ENCODE results near the gene ZFR2. TPM values are rescaled to one million over a fixed set of nuclear protein-coding genes. Genes with fewer than 3 reads are reported as not detected.

The ZFR2 gene
- total and polyA plus RNA-seq, 2 of the 8 experiments (the other 6 are each of a cell fraction or from before 2014, with no cell fraction given) = 14.5 to 28.4 TPM

GRCh38 chr19:3782903-3783302, 85.9 kb downstream of the ZFR2 start:
- no peak overlapping the region for H2BK12ac ChIP-seq (ENCODE audit: low read depth, low read length)
- H3K56ac ChIP-seq (replicated peaks; ENCODE audit: insufficient read length, low read depth, low read length) = no peak overlapping the region
- 92% methylated on average over 13 of the region's 13 CpGs; no CpG with 5 or more reads in 1 of the 2 experiments for WGBS, 2 experiments (ENCODE audit: extremely low coverage in 1 of 2, insufficient coverage in 1 of 2, insufficient read length in 1 of 2, insufficient replicate concordance in 2 of 2, low coverage in 1 of 2, low lambda C conversion rate in 2 of 2, missing lambda C conversion rate in 1 of 2)
- POLR2A ChIA-PET (ENCODE audit: partially characterized antibody) = interaction anchor here (0.8 to 4.4 kb wide), 6 partner anchors 8 to 150 kb away, joined by 3 to 19 read pairs (median 4); partner anchors contain the start of genes APBA3, MRPL54 and NMRK2
- H2BK5ac ChIP-seq (ENCODE audit: low read depth, low read length) = no peak overlapping the region
- H4K5ac ChIP-seq (ENCODE audit: insufficient read length, low read depth, low read length) = no peak overlapping the region
- no peak overlapping the region for H3K23ac ChIP-seq (ENCODE audit: insufficient read length)
- peaks cover 0 to 9% (median 1%) of the 10 kb centered on the region in 4 experiments; a peak in 3 of 7 replicates for H3K4me1 ChIP-seq (replicated peaks in 1 of 4; ENCODE audit: control insufficient read depth in 3 of 4, insufficient read depth in 4 of 4, low read length in 3 of 4)
- no peak overlapping the region for H3K9ac ChIP-seq (replicated peaks in 1 of 4; ENCODE audit: extremely low read depth in 1 of 4, low read depth in 3 of 4, low read length in 3 of 4)
- H3K4me3 ChIP-seq (ENCODE audit: extremely low read depth in 1 of 4, insufficient read depth in 2 of 4, low read depth in 3 of 4, low read length in 4 of 4) = no peak overlapping the region
- H4K91ac ChIP-seq (replicated peaks; ENCODE audit: insufficient read length, low read length) = no peak overlapping the region
- H3K27ac ChIP-seq (ENCODE audit: low read depth, low read length) = no peak overlapping the region
- H4K8ac ChIP-seq (ENCODE audit: extremely low read depth, insufficient read depth, low read length) = no peak overlapping the region
- no peak overlapping the region for H3K18ac ChIP-seq (ENCODE audit: extremely low read depth, low read length)
- no peak for DNase-seq (ENCODE audit: low read depth in 1 of 2, low spot score in 2 of 2)
- no peak overlapping the region for H3K4ac ChIP-seq (replicated peaks; ENCODE audit: insufficient read length, low read depth, low read length)
- H3K4me2 ChIP-seq (ENCODE audit: insufficient read depth in 1 of 2, low read depth in 2 of 2, low read length in 2 of 2) = no peak overlapping the region
- H3K36me3 ChIP-seq (ENCODE audit: control insufficient read depth in 2 of 4, insufficient read depth in 4 of 4, low read length in 3 of 4) = peaks cover 0 to 14% (median 3%) of the 10 kb centered on the region in 4 experiments; a peak in 2 of 8 replicates
- no peaks in the 10 kb centered on the region for H3K79me2 ChIP-seq (ENCODE audit: control insufficient read depth in 1 of 2, insufficient read depth in 2 of 2, low read length in 2 of 2)
- H3K27me3 ChIP-seq (replicated peaks in 1 of 4; ENCODE audit: control insufficient read depth in 3 of 4, extremely low read depth in 1 of 4, insufficient read depth in 3 of 4, low read length in 3 of 4) = peaks cover 0 to 17% (median 7%) of the 10 kb centered on the region in 4 experiments; a peak in 6 of 7 replicates
- H3K23me2 ChIP-seq (ENCODE audit: low read depth, low read length) = peaks cover 7% of the 10 kb centered on the region; the same call in 1 of the 2 replicates
- H3K14ac ChIP-seq (ENCODE audit: insufficient read length) = no peak overlapping the region
- FAIRE-seq = no peak
- H3K79me1 ChIP-seq (ENCODE audit: low read depth, low read length) = no peaks in the 10 kb centered on the region
- H4K20me1 ChIP-seq (replicated peaks in 1 of 2; ENCODE audit: control insufficient read depth in 1 of 2, insufficient read depth in 2 of 2, low read length in 2 of 2) = no peaks in the 10 kb centered on the region
- H2BK120ac ChIP-seq (replicated peaks; ENCODE audit: low read depth, low read length) = no peak overlapping the region
- no peak overlapping the region for H2AFZ ChIP-seq (ENCODE audit: low read length)
- CTCF ChIA-PET (ENCODE audit: partially characterized antibody) = interaction anchor here (0.6 to 2.4 kb wide), 19 partner anchors 8 to 231 kb away, joined by 3 to 17 read pairs (median 4); partner anchors contain the start of genes MRPL54 and RAX2
- no peak for TF ChIP-seq CEBPB (IDR thresholded peaks at IDR 0.05; ENCODE audit: low read depth, low read length)
- TF ChIP-seq POU5F1 (IDR thresholded peaks at IDR 0.05; ENCODE audit: low read depth, low read length) = no peak
- no peak for TF ChIP-seq MAX (IDR thresholded peaks at IDR 0.05)
- no peak for TF ChIP-seq GTF2F1 (IDR thresholded peaks at IDR 0.05; ENCODE audit: borderline replicate concordance, low read depth, low read length)
- TF ChIP-seq JUND (IDR thresholded peaks at IDR 0.05; ENCODE audit: low read length) = no peak
- TF ChIP-seq SAP30 (IDR thresholded peaks at IDR 0.05; ENCODE audit: insufficient read depth, insufficient replicate concordance, low read length) = no peak
- TF ChIP-seq ATF2 (IDR thresholded peaks at IDR 0.05; ENCODE audit: low read length) = no peak
- H2BK15ac ChIP-seq (ENCODE audit: low read length) = no peak overlapping the region
- no peak overlapping the region for H2AK5ac ChIP-seq (ENCODE audit: low read depth, low read length)
- H2BK20ac ChIP-seq (ENCODE audit: low read length) = no peak overlapping the region
- H3K9me3 ChIP-seq (ENCODE audit: insufficient read depth in 2 of 2, low read depth in 1 of 2, low read length in 1 of 2) = peaks cover 17 to 22% of the 10 kb centered on the region in 2 experiments

Data from H1 (cell line).